Smooth muscle cell (in vitro differentiated cells): ENCODE results near the gene TSPO. TPM values are rescaled to one million over a fixed set of nuclear protein-coding genes. Genes with fewer than 3 reads are reported as not detected.

ENCODE experiments used
- DNase-seq: peaks from one replicate; lab custom pipeline; 2025; ENCODE audit not compliant: unreplicated experiment; lab: John Stamatoyannopoulos, UW
- H2AFZ ChIP-seq: fragments of 200-600 bp; sonication (generic); 2 replicates; pipeline ENCODE4 v1.6.0; 2016; ENCODE audit warnings: antibody characterized with exemption, low read depth, mild to moderate bottlenecking
- H3F3A ChIP-seq: fragments of 200-600 bp; sonication (generic); 2 replicates; pipeline ENCODE4 v1.6.0; 2017; ENCODE audit warnings: antibody characterized with exemption, low read depth
- H3K27ac ChIP-seq: fragments of 200-600 bp; sonication (generic); 2 replicates; pipeline ENCODE4 v1.5.1; 2016; ENCODE audit warnings: low read depth, mild to moderate bottlenecking
- H3K27me3 ChIP-seq: fragments of 200-600 bp; sonication (generic); 2 replicates; pipeline ENCODE4 v1.6.1; 2016; ENCODE audit warnings: low read depth, mild to moderate bottlenecking
- H3K36me3 ChIP-seq: fragments of 200-600 bp; sonication (generic); 2 replicates; pipeline ENCODE4 v1.5.1; 2016; ENCODE audit warnings: low read depth
- H3K4me1 ChIP-seq: fragments of 200-600 bp; sonication (generic); 2 replicates; pipeline ENCODE4 v1.5.1; 2016; ENCODE audit warnings: low read depth
- H3K4me2 ChIP-seq: fragments of 200-600 bp; sonication (generic); 2 replicates; pipeline ENCODE4 v1.6.0; 2016; ENCODE audit warnings: mild to moderate bottlenecking
- H3K4me3 ChIP-seq: fragments of 200-600 bp; sonication (generic); 2 replicates; pipeline ENCODE4 v1.5.1; 2016; ENCODE audit warnings: mild to moderate bottlenecking
- H3K79me2 ChIP-seq: fragments of 200-600 bp; sonication (generic); 2 replicates; pipeline ENCODE4 v1.6.0; 2016; ENCODE audit warnings: low read depth, mild to moderate bottlenecking
- H3K9ac ChIP-seq: fragments of 200-600 bp; sonication (generic); 2 replicates; pipeline ENCODE4 v1.6.0; 2016; ENCODE audit warnings: low read depth
- H3K9me3 ChIP-seq: fragments of 200-600 bp; sonication (generic); replicated peaks from 2 replicates; pipeline ENCODE4 v1.5.1; 2016; ENCODE audit warnings: low read depth
- H4K20me1 ChIP-seq: fragments of 200-600 bp; sonication (generic); 2 replicates; pipeline ENCODE4 v1.6.0; 2016; ENCODE audit warnings: low read depth
- CTCF ChIP-seq: fragments of 200-600 bp; sonication (generic); IDR thresholded peaks from 2 replicates; pipeline ENCODE4 v1.5.1; 2017; ENCODE audit warnings: borderline replicate concordance, mild to moderate bottlenecking, antibody characterized with exemption; ENCODE audit not compliant: insufficient read depth, poor library complexity, severe bottlenecking
- WGBS: methylation state at CpG from one replicate; pipeline ENCODE4 v1.1.7; 2016; ENCODE audit warnings: low lambda C conversion rate; 5-methylcytosine and 5-hydroxymethylcytosine counted together
- polyA plus RNA-seq: library from polyadenylated mRNA; unstranded; fragments of >200 nt; fragmentation: Nextera tagmentation; extraction: Ambion mirVana; gene quantifications from 2 replicates; pipeline ENCODE4 v1.2.1, GENCODE V29; 2016
- total RNA-seq: library from RNA; depleted of rRNA; stranded (reverse); fragments of >200 nt; gene quantifications from 2 replicates; pipeline ENCODE4 v1.2.3, GENCODE V29; 2014

Gene TSPO
- total and polyA plus RNA-seq, 2 experiments from 2014 or later, result 170 to 251 TPM

DNA sequence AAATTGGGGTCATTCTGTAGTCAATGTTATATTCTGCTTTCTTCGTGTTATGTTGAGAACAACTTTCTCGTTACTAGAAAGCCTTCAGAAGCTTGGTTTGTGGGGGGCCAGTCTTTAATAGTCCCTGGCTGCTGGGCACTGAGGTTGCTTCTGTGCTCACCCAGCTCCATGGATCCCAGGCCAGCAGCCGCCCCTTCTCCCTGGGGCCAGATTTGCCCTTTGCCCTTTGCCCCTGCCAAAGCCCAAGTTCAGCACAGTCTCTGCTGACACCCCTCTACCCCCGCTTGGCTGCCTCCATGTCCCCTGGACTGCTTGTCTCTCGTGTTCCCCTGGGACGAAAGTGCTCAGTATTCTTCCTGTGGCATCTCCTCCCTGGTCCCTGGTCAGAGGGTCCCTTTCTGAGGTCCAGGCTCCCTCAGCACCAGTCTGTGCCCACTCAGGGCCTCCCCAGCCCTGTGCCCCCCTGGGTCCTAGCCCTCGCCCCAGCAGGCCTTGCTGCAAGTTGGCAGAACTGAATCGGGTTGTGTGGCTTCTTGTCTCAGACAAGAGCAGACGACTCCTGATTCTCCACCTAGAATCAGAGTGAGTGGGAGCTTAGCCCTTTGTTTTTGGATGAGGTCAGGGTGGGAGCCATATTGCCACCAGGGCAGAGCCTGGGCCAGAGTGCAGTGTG lies 6.7 kb downstream of the TSPO start:
- no peak overlapping the region for H2AFZ ChIP-seq
- no peak overlapping the region for H3K4me2 ChIP-seq

GRCh38 chr22:43158778-43159483 lies 7.6 kb downstream of the TSPO start:
- Histone ChIP-seq H3K27me3 (no peaks in the 10 kb centered on the region), H4K20me1 (peaks cover 70% of the 10 kb centered on the region), H3K36me3 (no peaks in the 10 kb centered on the region), H3K9ac (no peak overlapping the region), H3F3A (no peaks in the 10 kb centered on the region), H3K27ac (no peak overlapping the region), H3K79me2 (peaks cover 9% of the 10 kb centered on the region), H2AFZ (no peak overlapping the region), H3K4me3 (no peak overlapping the region), H3K4me2 (no peak overlapping the region), H3K4me1 (no peaks in the 10 kb centered on the region), H3K9me3 (no peaks in the 10 kb centered on the region)
- DNase-seq, result no peak
- TF ChIP-seq CTCF, result no peak
- 96% methylated on average over 24 of the region's 24 CpGs for WGBS

More for the DNA sequence above, 6.7 kb downstream of the TSPO start:
- no peaks in the 10 kb centered on the region for H3K27me3 ChIP-seq
- H3K79me2 ChIP-seq, result peaks cover 14% of the 10 kb centered on the region
- no peaks in the 10 kb centered on the region for H3F3A ChIP-seq
- TF ChIP-seq CTCF, result no peak
- no peak for DNase-seq
- H3K36me3 ChIP-seq, result no peaks in the 10 kb centered on the region
- no peak overlapping the region for H3K27ac ChIP-seq
- H3K4me3 ChIP-seq, result no peak overlapping the region
- WGBS, result 96% methylated on average over 9 of the region's 9 CpGs
- no peaks in the 10 kb centered on the region for H3K9me3 ChIP-seq
- no peaks in the 10 kb centered on the region for H3K4me1 ChIP-seq
- peaks cover 73% of the 10 kb centered on the region for H4K20me1 ChIP-seq
- no peak overlapping the region for H3K9ac ChIP-seq

GRCh38 chr22:43159484-43160178 lies 8.3 kb downstream of the TSPO start:
- WGBS, result 91% methylated on average over 17 of the region's 18 CpGs
- no peak overlapping the region for H3K4me3 ChIP-seq
- no peaks in the 10 kb centered on the region for H3K9me3 ChIP-seq
- no peak overlapping the region for H2AFZ ChIP-seq
- no peak overlapping the region for H3K27ac ChIP-seq
- no peak overlapping the region for H3K9ac ChIP-seq
- H3K27me3 ChIP-seq, result no peaks in the 10 kb centered on the region
- H4K20me1 ChIP-seq, result peaks cover 63% of the 10 kb centered on the region
- peaks cover 2% of the 10 kb centered on the region for H3K79me2 ChIP-seq
- no peak overlapping the region for H3K4me2 ChIP-seq
- H3K4me1 ChIP-seq, result no peaks in the 10 kb centered on the region
- no peaks in the 10 kb centered on the region for H3F3A ChIP-seq
- TF ChIP-seq CTCF, result no peak
- no peak for DNase-seq
- no peaks in the 10 kb centered on the region for H3K36me3 ChIP-seq
